ENCODE measurements around the gene ESPNL. TPM values are rescaled to one million over a fixed set of nuclear protein-coding genes. Genes with fewer than 3 reads are reported as not detected.

ESPNL gene
- total and polyA plus RNA-seq, 2 of the 4 experiments (the other 2 are of a cell fraction): 2.0 TPM

DNA sequence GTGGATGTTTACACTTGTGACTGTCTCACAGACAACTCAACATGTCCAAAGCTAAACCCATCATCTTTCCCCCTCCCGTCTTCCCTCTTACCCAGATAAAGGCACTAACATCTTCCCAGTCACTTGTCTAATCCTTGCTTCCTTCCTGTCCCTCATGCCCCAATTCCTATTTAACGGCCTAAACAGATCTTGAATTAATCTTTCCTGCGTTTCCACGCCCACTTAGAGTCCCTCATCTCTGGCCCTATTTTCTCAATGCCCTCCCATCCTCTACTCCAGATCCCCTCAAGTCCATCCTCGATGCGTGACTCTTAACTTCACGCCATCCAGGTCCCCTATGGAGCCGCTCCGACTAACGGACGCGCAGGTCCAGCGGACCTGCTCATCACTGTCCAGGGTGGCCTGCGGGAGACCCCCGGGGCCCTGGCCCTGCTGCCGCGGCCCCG lies 40.0 kb upstream of the ESPNL start:
- Histone ChIP-seq H3K27me3 (ENCODE audit: control insufficient read depth, insufficient read depth, low read length) (no peaks in the 10 kb centered on the region), H2BK120ac (ENCODE audit: low read depth, low read length) (peak overlapping the region; percentile 44; the same call in 1 of the 2 replicates), H2BK15ac (ENCODE audit: low read depth, low read length) (no peak overlapping the region), H3K79me1 (ENCODE audit: low read depth in 1 of 2, low read length in 2 of 2) (peaks cover 8 to 36% of the 10 kb centered on the region in 2 experiments), H3K4me2 (ENCODE audit: low read depth, low read length) (peak overlapping the region; percentile 94), H4K5ac (ENCODE audit: low read depth, low read length) (peak overlapping the region; percentile 87), H3K27ac (ENCODE audit: insufficient read depth, low read length) (peak overlapping the region; percentile 65), H2BK5ac (ENCODE audit: low read depth, low read length, poor library complexity, severe bottlenecking) (peak overlapping the region; percentile 48), H4K91ac (ENCODE audit: insufficient read depth, low read depth, low read length) (peak overlapping the region; percentile 78), H3K4me3 (ENCODE audit: insufficient read depth, low read depth, low read length) (peak overlapping the region; percentile 83), H3K56ac (ENCODE audit: extremely low read depth, insufficient read depth, low read length) (peak overlapping the region; percentile 45; the same call in 1 of the 2 replicates), H3K9ac (ENCODE audit: low read depth, low read length) (peak overlapping the region; percentile 91), H3K18ac (ENCODE audit: low read depth, low read length) (peak overlapping the region; percentile 66), H3K9me1 (ENCODE audit: insufficient read depth, low read length) (no peaks in the 10 kb centered on the region; the same call in 1 of the 2 replicates), H3K9me3 (ENCODE audit: control insufficient read depth, insufficient read depth, low read length) (no peaks in the 10 kb centered on the region), H3K14ac (replicated peaks; ENCODE audit: low read depth, low read length) (peak overlapping the region; percentile 78), H3K23ac (ENCODE audit: low read depth, low read length) (peak overlapping the region; percentile 98), H2BK20ac (ENCODE audit: low read depth, low read length) (no peak overlapping the region), H3K36me3 (ENCODE audit: control insufficient read depth, insufficient read depth, low read length) (no peaks in the 10 kb centered on the region; the same call in 1 of the 2 replicates), H4K8ac (ENCODE audit: low read depth in 2 of 2, low read length in 2 of 2) (peak overlapping the region; percentile 91 to 97), H4K20me1 (ENCODE audit: insufficient read depth, low read length) (no peaks in the 10 kb centered on the region), H2AFZ (replicated peaks; ENCODE audit: low read length, poor library complexity) (peak overlapping the region; percentile 97), H2AK9ac (replicated peaks; ENCODE audit: low read depth, low read length, poor library complexity) (peak overlapping the region; percentile 87), H2AK5ac (ENCODE audit: low read depth, low read length) (peak overlapping the region; percentile 30), H3K4ac (ENCODE audit: low read depth, low read length) (peak overlapping the region; percentile 90), H3K4me1 (ENCODE audit: control insufficient read depth, insufficient read depth, low read length) (no peaks in the 10 kb centered on the region; the same call in 1 of the 2 replicates)
- no peak for ATAC-seq (ENCODE audit: low read depth)
- 3% methylated on average over 12 of the region's 18 CpGs; no CpG with 5 or more reads in 1 of the 2 experiments for WGBS, 2 experiments (ENCODE audit: extremely low coverage in 2 of 2, insufficient read length in 1 of 2)
- dilution Hi-C loops (cut with HindIII; ENCODE audit: low sequenced_read_pairs, unreplicated experiment) (no loop called here), intact Hi-C loops (cut with micrococcal nuclease) (loop anchor here (2.0 to 5.0 kb wide), 3 partner anchors 93 to 203 kb away; partner anchors contain the start of gene UBE2F), in situ Hi-C loops (cut with MboI; ENCODE audit: low sequenced_read_pairs) (no loop called here)
- POLR2A ChIA-PET (ENCODE audit: unreplicated experiment): no interaction called here
- TF ChIP-seq, protein P1, sequence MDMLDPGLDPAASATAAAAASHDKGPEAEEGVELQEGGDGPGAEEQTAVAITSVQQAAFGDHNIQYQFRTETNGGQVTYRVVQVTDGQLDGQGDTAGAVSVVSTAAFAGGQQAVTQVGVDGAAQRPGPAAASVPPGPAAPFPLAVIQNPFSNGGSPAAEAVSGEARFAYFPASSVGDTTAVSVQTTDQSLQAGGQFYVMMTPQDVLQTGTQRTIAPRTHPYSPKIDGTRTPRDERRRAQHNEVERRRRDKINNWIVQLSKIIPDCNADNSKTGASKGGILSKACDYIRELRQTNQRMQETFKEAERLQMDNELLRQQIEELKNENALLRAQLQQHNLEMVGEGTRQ (IDR thresholded peaks at IDR 0.05; ENCODE audit: low read depth, low read length): no peak
- no peak for TF ChIP-seq MAFK (IDR thresholded peaks at IDR 0.05; ENCODE audit: low read depth, low read length)
- TF ChIP-seq MAZ (IDR thresholded peaks at IDR 0.05; ENCODE audit: borderline replicate concordance, low read depth, low read length): no peak
- TF ChIP-seq FOS (IDR thresholded peaks at IDR 0.05; ENCODE audit: low read depth, low read length): no peak
- TF ChIP-seq SMC3 (IDR thresholded peaks at IDR 0.05; ENCODE audit: low read depth, low read length): no peak
- no peak for TF ChIP-seq CTCF (conservative IDR thresholded peaks at IDR 0.05; ENCODE audit: low read depth, low read length)
- TF ChIP-seq ELK1 (IDR thresholded peaks at IDR 0.05; ENCODE audit: borderline replicate concordance, low read depth, low read length): no peak
- no peak for TF ChIP-seq NFE2L2 (IDR thresholded peaks at IDR 0.05; ENCODE audit: low read depth, low read length)
- no peak for TF ChIP-seq BHLHE40 (IDR thresholded peaks at IDR 0.05; ENCODE audit: low read depth, low read length)
- TF ChIP-seq CEBPB (IDR thresholded peaks at IDR 0.05; ENCODE audit: low read depth, low read length): no peak
- TF ChIP-seq RFX5 (IDR thresholded peaks at IDR 0.05; ENCODE audit: low read depth, low read length): no peak
- no peak for TF ChIP-seq MXI1 (IDR thresholded peaks at IDR 0.05; ENCODE audit: borderline replicate concordance, low read depth, low read length)
- CTCF ChIA-PET: interaction anchor here (0.6 to 1.4 kb wide), 2 partner anchors 15 to 132 kb away, joined by 3 to 4 read pairs; no protein-coding TSS in a partner anchor
- BruUV-seq (replicated peaks): no TSS peak
- DNase-seq: peak; percentile 9

Measured in IMR-90 (cell line).